Gastroesophageal sphincter (tissue), 4 donors: ENCODE results near the gene PDLIM4. TPM values are rescaled to one million over a fixed set of nuclear protein-coding genes. Genes with fewer than 3 reads are reported as not detected.

Source experiments
- ATAC-seq: fragments of 150-250 bp; one replicate; pipeline ENCODE4 v1.9.1; 2016; ENCODE audit warnings: mild to moderate bottlenecking, moderate library complexity
- H3K27ac ChIP-seq, 4 donors: fragments of 200-600 bp; sonication (generic) in 3 of 4; 1 replicate in 3 of 4; 2 replicates in 1 of 4; pipeline ENCODE4 v1.5.1; 2016 to 2019
- H3K27me3 ChIP-seq: fragments of 200-600 bp; sonication (generic); one replicate; pipeline ENCODE4 v1.5.1; 2019
- H3K36me3 ChIP-seq, 2 donors: fragments of 200-600 bp; sonication (generic); one replicate each; pipeline ENCODE4 v1.5.1; 2019; ENCODE audit warnings: control low read depth in 1 of 2
- H3K4me1 ChIP-seq, 3 donors: fragments of 200-600 bp; sonication (generic); 1 replicate in 2 of 3; 2 replicates in 1 of 3; pipeline ENCODE4 v1.5.1; 2016 to 2019; ENCODE audit warnings: control low read depth in 2 of 3
- H3K4me3 ChIP-seq, 2 donors: fragments of 200-600 bp; sonication (generic); one replicate each; pipeline ENCODE4 v1.5.1; 2019; ENCODE audit warnings: mild to moderate bottlenecking in 1 of 2, moderate library complexity in 1 of 2
- H3K9me3 ChIP-seq, 3 donors: fragments of 200-600 bp; sonication (generic); one replicate each; pipeline ENCODE4 v1.5.1; 2017 to 2019; ENCODE audit warnings: control low read depth in 2 of 3
- EP300 ChIP-seq: sonication (generic); formaldehyde crosslinking; IDR thresholded peaks from one replicate; pipeline ENCODE4 v1.6.1; 2017; ENCODE audit warnings: antibody characterized with exemption, mild to moderate bottlenecking
- POLR2A ChIP-seq, 2 donors: fragments of 450-650 bp; IDR thresholded peaks; one replicate each; pipeline ENCODE4 v1.6.1; 2017; ENCODE audit warnings: antibody characterized with exemption in 2 of 2, mild to moderate bottlenecking in 2 of 2, moderate library complexity in 1 of 2
- POLR2AphosphoS5 ChIP-seq: sonication (generic); formaldehyde crosslinking; IDR thresholded peaks from one replicate; pipeline ENCODE4 v1.6.1; 2017; ENCODE audit warnings: antibody characterized with exemption
- WGBS, 2 donors: methylation state at CpG; one replicate each; pipeline ENCODE4 v1.1.5; 2018; ENCODE audit warnings: low coverage in 1 of 2; 5-methylcytosine and 5-hydroxymethylcytosine counted together
- total RNA-seq, 4 donors: library from RNA; depleted of rRNA; stranded (reverse); fragments of >200 nt; gene quantifications; one replicate each; pipeline ENCODE4 v1.1.0, GENCODE V29; 2016
- TF ChIP-seq, protein P1 (sequence below), 4 experiments: fragments of 200-600 bp in 2 of 4; fragments of 450-650 bp in 2 of 4; sonication (generic) in 1 of 4; IDR thresholded peaks; one replicate each; pipeline ENCODE4 v1.5.1; 2017 to 2019; ENCODE audit warnings: antibody characterized with exemption in 4 of 4, mild to moderate bottlenecking in 2 of 4, moderate library complexity in 2 of 4

PDLIM4 gene, protein sequence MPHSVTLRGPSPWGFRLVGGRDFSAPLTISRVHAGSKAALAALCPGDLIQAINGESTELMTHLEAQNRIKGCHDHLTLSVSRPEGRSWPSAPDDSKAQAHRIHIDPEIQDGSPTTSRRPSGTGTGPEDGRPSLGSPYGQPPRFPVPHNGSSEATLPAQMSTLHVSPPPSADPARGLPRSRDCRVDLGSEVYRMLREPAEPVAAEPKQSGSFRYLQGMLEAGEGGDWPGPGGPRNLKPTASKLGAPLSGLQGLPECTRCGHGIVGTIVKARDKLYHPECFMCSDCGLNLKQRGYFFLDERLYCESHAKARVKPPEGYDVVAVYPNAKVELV
- 100 to 1,000 TPM in 1 of 4 donors, 10 to 100 TPM in 3; 75.0 to 200 (median 92.7) TPM for total RNA-seq

DNA sequence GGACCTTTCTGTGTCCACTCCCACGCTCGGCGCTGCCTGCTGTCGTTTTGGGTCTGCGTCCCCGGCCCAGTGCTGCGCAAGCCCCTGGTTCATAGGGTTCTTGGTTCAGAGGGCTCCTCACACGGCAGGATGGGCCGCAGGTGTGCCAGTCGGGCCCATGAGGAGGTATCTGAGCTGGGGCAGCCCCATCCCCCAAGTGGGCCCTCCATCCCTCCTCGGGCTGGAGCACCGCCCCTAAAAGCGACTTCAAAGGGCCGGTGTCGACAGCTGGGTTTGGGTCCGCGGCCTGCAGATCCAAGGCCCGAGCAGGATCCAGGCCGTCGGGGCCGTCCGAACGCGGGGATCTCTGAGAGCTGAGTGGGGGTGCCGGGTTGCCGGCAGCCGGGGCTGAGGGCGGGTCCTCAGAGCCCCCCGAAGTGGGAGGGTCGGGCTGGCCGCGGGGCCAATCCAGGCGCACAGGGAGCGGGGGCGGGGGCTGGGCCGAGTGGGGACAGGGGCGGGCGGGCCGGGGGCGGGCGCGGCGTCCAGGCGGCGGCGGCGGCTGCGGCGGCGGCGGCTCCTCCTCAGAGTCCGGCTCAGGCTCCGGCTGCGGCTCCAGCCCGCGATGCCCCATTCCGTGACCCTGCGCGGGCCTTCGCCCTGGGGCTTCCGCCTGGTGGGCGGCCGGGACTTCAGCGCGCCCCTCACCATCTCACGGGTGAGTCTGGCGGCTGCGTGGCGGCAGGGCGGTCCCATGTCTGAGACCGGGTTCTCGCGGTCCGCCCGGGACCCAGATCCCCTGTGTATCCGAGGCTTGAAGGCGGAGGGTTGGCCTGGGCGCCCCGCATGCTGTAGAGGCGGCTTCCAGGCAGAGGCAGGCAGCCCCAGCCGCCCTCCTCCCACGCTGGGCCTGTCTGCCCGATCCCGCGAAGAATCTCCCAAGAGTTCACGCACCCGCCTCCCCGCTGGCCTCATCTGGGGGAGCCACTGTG is at the start of gene PDLIM4:
Gene PDLIM4, plus strand, starts transcription at position 566 of the 971 bp plus-strand sequence. Its CDS starts 39 bp downstream, at position 605.
- H3K27ac ChIP-seq = peak within 1 kb of the TSS; percentile 94 to 99 (median 98)
- peak; percentile 48 for ATAC-seq
- H3K27me3 ChIP-seq = no peaks in the 10 kb centered on the region
- peak within 1 kb of the TSS; percentile 67 to 74 for H3K4me3 ChIP-seq
- WGBS, 2 donors = 0 to 67% methylated on average over 3 to 4 of the region's 88 CpGs
- TF ChIP-seq EP300 = no peak
- TF ChIP-seq, protein P1, sequence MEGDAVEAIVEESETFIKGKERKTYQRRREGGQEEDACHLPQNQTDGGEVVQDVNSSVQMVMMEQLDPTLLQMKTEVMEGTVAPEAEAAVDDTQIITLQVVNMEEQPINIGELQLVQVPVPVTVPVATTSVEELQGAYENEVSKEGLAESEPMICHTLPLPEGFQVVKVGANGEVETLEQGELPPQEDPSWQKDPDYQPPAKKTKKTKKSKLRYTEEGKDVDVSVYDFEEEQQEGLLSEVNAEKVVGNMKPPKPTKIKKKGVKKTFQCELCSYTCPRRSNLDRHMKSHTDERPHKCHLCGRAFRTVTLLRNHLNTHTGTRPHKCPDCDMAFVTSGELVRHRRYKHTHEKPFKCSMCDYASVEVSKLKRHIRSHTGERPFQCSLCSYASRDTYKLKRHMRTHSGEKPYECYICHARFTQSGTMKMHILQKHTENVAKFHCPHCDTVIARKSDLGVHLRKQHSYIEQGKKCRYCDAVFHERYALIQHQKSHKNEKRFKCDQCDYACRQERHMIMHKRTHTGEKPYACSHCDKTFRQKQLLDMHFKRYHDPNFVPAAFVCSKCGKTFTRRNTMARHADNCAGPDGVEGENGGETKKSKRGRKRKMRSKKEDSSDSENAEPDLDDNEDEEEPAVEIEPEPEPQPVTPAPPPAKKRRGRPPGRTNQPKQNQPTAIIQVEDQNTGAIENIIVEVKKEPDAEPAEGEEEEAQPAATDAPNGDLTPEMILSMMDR (IDR thresholded peaks at IDR 0.05) = no peak
- TF ChIP-seq POLR2AphosphoS5 = peak; percentile 79
- TF ChIP-seq POLR2A (IDR thresholded peaks at IDR 0.05) = peak; percentile 70 to 82
- H3K36me3 ChIP-seq = peaks cover 0 to 5% of the 10 kb centered on the region in 2 donors
- H3K9me3 ChIP-seq = no peaks in the 10 kb centered on the region
- H3K4me1 ChIP-seq = peaks cover 5 to 76% (median 44%) of the 10 kb centered on the region in 3 donors

DNA sequence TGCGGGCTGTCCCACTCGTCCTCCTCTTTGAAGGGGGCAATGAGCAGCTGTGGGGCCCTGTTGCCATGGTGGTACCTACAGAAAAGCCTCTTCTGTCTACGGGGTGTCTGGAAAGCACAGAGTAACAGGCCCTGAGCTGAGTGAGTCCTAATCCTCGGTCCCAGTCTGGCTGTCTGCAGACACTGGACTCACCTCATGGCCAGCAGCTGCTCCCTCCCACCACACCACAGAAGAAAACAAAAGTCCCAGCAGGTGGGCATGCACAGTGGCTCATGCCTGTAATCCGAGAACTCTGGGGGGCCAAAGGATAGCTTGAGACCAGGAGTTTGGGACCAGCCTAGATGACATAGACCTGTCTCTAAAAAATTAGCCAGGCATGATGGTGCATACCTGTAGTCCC is 49.7 kb upstream of the PDLIM4 start:
- Histone ChIP-seq H3K9me3 (no peaks in the 10 kb centered on the region), H3K4me1 (peaks cover 0 to 14% (median 0%) of the 10 kb centered on the region in 3 donors), H3K27me3 (no peaks in the 10 kb centered on the region), H3K4me3 (no peak overlapping the region), H3K36me3 (peaks cover 0 to 89% of the 10 kb centered on the region in 2 donors), H3K27ac (no peak overlapping the region)
- ATAC-seq = no peak
- 80 to 82% methylated on average over 1 to 4 of the region's 5 CpGs for whole genome bisulfite sequencing, 2 donors
- no peak for TF ChIP-seq EP300
- TF ChIP-seq, protein P1 (IDR thresholded peaks at IDR 0.05) = no peak
- TF ChIP-seq POLR2AphosphoS5 = no peak
- no peak for TF ChIP-seq POLR2A (IDR thresholded peaks at IDR 0.05)

DNA sequence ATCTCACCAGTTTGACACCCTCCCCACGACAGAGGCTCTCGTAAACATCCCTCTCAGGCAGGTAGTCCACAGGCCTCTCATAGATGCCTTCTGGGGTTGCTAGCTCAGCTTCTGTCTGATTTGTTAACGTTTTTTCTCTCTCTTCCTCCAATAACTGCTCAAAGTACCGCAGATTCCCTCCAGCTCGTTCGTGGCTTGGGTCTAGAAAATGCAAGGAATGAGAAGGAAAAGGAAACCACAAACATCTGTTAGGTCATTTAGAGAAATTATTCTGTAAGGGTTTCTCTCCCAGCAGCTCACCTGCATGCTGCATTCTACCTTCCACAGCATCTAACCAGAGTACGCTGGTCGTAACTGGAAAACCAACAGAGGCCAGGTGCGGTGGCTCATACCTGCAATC is 48.4 kb upstream of the PDLIM4 start:
- peaks cover 0 to 17% (median 0%) of the 10 kb centered on the region in 3 donors for H3K4me1 ChIP-seq
- H3K36me3 ChIP-seq = peaks cover 0 to 88% of the 10 kb centered on the region in 2 donors
- H3K27ac ChIP-seq = no peak overlapping the region
- H3K9me3 ChIP-seq = no peaks in the 10 kb centered on the region
- WGBS, 2 donors = 53% methylated on average over 6 of the region's 9 CpGs; no CpG with 5 or more reads in 1 of the 2 donors
- no peak for ATAC-seq
- H3K4me3 ChIP-seq = no peak overlapping the region
- TF ChIP-seq, protein P1 (IDR thresholded peaks at IDR 0.05) = no peak
- TF ChIP-seq EP300 = no peak
- no peak for TF ChIP-seq POLR2AphosphoS5
- TF ChIP-seq POLR2A (IDR thresholded peaks at IDR 0.05) = no peak
- H3K27me3 ChIP-seq = no peaks in the 10 kb centered on the region

DNA sequence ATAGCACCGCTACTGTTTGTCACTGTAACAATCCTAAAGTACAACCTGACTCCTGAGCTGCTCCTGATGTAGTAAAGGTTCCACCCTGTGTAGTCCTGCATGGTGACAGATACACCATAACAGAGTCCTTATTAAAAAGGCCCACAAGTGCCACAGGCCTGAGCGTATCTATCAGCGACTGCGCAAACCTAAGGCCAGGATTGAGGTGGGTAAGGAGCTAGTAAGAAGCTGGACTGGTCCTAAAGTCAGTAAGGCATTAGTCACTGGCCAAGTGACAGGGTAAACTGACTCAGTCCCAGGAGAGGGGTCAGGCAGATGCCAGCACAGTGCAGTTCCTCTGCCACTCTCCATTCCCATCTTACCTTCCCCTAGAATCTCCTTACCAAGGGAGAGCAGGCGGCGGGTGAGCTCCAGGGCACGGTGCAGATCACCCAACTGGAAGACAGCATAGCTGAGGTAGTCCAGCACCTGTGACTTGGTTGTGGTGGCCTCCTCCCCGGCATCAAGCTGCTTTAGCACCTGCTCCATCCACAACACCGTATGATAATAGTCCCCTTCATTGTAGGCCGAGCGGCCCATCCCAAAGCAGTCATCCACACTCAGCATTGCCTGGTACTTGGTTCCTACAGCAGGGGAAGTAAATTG is 47.5 kb upstream of the PDLIM4 start:
- TF ChIP-seq EP300 (no peak), POLR2AphosphoS5 (no peak), POLR2A (IDR thresholded peaks at IDR 0.05) (no peak)
- TF ChIP-seq, protein P1 (IDR thresholded peaks at IDR 0.05) = no peak
- 93 to 96% methylated on average over 4 to 5 of the region's 11 CpGs for WGBS, 2 donors
- Histone ChIP-seq H3K4me3 (no peak overlapping the region), H3K9me3 (no peaks in the 10 kb centered on the region), H3K36me3 (peaks cover 0 to 79% of the 10 kb centered on the region in 2 donors), H3K4me1 (peaks cover 2 to 22% (median 4%) of the 10 kb centered on the region in 3 donors), H3K27me3 (no peaks in the 10 kb centered on the region), H3K27ac (no peak overlapping the region)
- ATAC-seq = no peak
